ENCODE data around the gene FOXE3. TPM values are rescaled to one million over a fixed set of nuclear protein-coding genes. Genes with fewer than 3 reads are reported as not detected.

Gene FOXE3
- total RNA-seq, 1 experiment from 2014 or later: 0.14 TPM

- Histone ChIP-seq H3K36me3 (replicated peaks; ENCODE audit: control insufficient read depth, insufficient read depth, low read length) (no peaks in the 10 kb centered on the region), H3K4me3 (ENCODE audit: insufficient read depth, low read depth, low read length) (no peak overlapping the region), H3K27me3 (ENCODE audit: control insufficient read depth, insufficient read depth, low read length) (peaks cover 9% of the 10 kb centered on the region; the same call in 1 of the 2 replicates)
- no peak for DNase-seq
These were observed 44.4 kb downstream of the FOXE3 start for GRCh38 chr1:47460456-47460855.

DNA sequence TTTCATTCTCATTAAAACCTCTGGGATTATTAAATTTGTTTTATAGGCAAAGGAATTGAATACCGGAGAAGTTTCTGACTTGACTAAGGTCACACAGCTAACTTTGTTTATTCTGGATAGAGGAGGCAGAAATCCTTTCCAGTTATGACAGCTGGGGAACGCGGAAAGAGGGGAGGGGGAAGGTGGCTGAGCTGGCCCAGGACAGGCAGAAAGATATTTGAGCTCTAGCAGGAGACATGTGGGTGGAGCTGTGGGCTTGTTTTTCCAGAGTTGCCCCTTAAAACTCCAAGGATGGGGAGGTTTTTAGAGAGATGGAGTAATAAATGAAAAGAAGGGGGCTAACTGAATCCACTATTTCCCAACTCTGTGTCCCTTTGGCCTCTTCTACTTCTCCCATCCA is 49.5 kb downstream of the FOXE3 start:
- Histone ChIP-seq H3K36me3 (replicated peaks; ENCODE audit: control insufficient read depth, insufficient read depth, low read length) (no peaks in the 10 kb centered on the region), H3K4me3 (ENCODE audit: insufficient read depth, low read depth, low read length) (no peak overlapping the region), H3K27me3 (ENCODE audit: control insufficient read depth, insufficient read depth, low read length) (peaks cover 2% of the 10 kb centered on the region)
- DNase-seq: no peak

Other genes starting within 250 kb of the FOXE3 start
- gene PDZK1IP1, start 226.2 kb upstream of the FOXE3 start, total RNA-seq (2014; rRNA removed; shearing (Covaris generic)): not detected in 2 replicates
- 0.07 and 0.70 TPM in 2 replicates for gene TAL1, start 184.1 kb upstream of the FOXE3 start, total RNA-seq (2014; rRNA removed; shearing (Covaris generic))
- gene STIL, start 102.1 kb upstream of the FOXE3 start, total RNA-seq (2014; rRNA removed; shearing (Covaris generic)): 55.5 and 61.9 TPM in 2 replicates
- 65.3 and 72.1 TPM in 2 replicates for gene CMPK1, start 82.5 kb upstream of the FOXE3 start, total RNA-seq (2014; rRNA removed; shearing (Covaris generic))
- 0.83 and 1.1 TPM in 2 replicates for gene FOXD2, start 21.8 kb downstream of the FOXE3 start, total RNA-seq (2014; rRNA removed; shearing (Covaris generic))